Measurements from ENCODE around the gene SHC1.
"Not testable (repeated sequence)": the region's sequence is repeated elsewhere in the genome, so short reads cannot be mapped to it uniquely, and the experiment has no call there.

SHC1 gene

DNA sequence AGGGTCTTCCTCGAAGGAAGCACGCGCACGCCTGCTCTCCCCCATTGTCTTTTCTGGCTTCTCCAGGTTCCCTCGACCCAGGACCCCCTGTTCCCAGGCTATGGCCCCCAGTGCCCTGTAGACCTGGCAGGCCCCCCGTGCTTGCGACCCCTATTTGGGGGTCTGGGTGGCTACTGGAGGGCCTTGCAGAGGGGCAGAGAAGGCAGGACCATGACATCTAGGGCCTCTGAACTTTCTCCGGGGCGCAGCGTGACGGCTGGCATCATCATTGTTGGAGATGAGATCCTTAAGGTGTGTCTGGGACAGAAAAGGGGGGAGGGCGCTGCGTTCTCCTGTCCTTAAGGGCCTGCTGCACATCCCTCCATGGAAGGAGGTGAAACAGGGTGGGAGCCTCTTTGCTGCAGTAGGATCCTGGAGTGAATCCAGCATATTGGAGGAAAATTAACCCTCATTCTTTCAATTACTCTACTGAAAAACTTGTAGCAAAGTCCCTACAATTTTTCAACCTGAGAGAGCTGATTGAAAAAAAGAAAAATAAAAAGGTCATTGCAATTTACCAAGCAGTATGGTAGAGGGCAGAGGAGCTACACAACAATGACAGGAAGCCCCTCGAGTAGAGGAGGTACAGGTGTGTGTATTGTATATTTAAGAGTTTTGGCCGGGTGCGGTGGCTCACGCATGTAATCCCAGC lies 13.4 kb upstream of the SHC1 start:
- no peak for DNase-seq (ENCODE audit: low read depth)

DNA sequence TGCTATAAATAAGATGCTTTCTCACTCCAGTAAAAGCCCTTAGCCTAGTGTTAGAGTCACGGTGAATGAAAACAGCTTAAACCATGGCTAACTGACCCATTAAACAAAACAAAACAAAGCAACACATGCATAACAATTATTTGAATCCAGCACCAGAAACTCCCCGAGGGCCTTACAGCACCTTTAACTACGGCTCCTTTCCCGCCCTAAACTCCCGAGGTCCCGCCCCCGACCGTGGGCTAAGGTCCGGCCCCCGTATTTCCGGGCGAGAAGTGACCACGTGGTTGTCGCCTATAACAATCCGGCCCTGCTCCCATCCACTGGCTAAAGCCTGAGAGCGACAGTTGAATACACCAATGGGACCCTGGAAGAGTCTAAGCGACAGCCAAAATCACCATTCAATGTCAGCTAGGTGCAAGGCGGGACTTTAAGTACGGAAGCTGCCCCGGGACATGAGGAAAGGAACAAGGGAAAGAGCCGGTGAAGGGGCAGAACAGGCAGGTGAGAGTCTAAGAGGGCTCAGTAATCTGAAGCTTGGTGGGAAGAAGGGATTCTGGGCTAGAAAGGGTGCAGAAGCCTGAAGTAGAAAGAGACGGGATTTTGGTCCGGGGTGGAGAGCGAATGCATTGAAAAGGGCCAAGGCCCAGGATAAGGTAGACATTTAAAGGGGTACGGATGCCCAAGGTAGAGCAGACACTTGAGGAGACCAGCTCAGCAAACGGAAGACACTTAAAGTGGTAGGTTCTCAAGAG lies 12.5 kb upstream of the SHC1 start, which contains the start of gene FLAD1:
Gene FLAD1 (plus strand): TSS at position 448 of the 752 bp plus-strand sequence. CDS start 351 bp downstream, outside the sequence.
- H3K4me3 ChIP-seq (ENCODE audit: low read depth, low read length), result peak within 1 kb of the TSS; percentile 85
- TF ChIP-seq, protein P1, sequence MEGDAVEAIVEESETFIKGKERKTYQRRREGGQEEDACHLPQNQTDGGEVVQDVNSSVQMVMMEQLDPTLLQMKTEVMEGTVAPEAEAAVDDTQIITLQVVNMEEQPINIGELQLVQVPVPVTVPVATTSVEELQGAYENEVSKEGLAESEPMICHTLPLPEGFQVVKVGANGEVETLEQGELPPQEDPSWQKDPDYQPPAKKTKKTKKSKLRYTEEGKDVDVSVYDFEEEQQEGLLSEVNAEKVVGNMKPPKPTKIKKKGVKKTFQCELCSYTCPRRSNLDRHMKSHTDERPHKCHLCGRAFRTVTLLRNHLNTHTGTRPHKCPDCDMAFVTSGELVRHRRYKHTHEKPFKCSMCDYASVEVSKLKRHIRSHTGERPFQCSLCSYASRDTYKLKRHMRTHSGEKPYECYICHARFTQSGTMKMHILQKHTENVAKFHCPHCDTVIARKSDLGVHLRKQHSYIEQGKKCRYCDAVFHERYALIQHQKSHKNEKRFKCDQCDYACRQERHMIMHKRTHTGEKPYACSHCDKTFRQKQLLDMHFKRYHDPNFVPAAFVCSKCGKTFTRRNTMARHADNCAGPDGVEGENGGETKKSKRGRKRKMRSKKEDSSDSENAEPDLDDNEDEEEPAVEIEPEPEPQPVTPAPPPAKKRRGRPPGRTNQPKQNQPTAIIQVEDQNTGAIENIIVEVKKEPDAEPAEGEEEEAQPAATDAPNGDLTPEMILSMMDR (IDR thresholded peaks at IDR 0.05; ENCODE audit: low read depth, low read length, missing control alignments), result no peak
- peak; percentile 100 for DNase-seq (ENCODE audit: low read depth)

More for the DNA sequence above, 13.4 kb upstream of the SHC1 start:
- TF ChIP-seq, protein P1 (IDR thresholded peaks at IDR 0.05; ENCODE audit: low read depth, low read length, missing control alignments), result no peak
- peak overlapping the region; percentile 85 for H3K4me3 ChIP-seq (ENCODE audit: low read depth, low read length)

DNA sequence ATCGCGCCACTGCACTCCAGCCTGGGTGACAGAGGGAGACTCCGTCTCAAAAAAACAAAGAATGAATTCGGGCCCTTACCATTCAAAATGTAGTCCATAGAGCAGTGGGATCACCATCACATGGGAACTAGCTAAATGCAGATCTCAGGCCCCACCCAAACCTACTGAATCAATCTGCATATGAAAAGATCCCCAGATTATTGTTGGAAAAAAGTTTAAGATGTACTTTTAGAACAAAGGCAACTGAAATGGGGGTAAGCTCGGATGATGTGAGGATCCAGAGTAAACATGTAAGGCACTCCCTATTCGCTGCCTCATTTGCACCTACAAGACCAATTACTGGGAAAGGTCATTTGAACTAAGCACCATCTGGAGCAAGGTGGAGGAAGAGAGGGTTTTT lies 11.8 kb upstream of the SHC1 start:
- TF ChIP-seq, protein P1 (IDR thresholded peaks at IDR 0.05; ENCODE audit: low read depth, low read length, missing control alignments), result no peak
- peak overlapping the region; percentile 50 for H3K4me3 ChIP-seq (ENCODE audit: low read depth, low read length)
- no peak for DNase-seq (ENCODE audit: low read depth)

DNA sequence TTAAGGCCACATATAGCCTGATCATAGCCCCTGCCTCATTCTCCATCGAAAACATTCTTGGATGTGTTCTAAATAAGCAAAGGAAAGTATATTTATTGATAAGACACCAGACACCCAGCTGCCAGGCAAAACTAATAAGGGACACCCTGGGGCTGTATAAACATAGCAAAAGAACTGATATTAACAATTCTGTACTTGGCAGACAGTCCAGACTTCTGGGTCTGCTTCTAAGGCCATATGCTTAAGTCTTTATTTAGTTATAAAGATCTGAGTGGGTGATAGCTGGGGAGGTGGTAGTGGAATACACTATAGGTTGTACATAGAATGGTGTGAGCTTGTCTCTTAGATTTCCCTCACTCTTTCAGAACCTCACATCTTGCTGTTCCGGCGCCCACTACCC lies 7.8 kb upstream of the SHC1 start:
- TF ChIP-seq, protein P1 (IDR thresholded peaks at IDR 0.05; ENCODE audit: low read depth, low read length, missing control alignments), result no peak
- no peak for DNase-seq (ENCODE audit: low read depth)
- H3K4me3 ChIP-seq (ENCODE audit: low read depth, low read length), result no peak overlapping the region

DNA sequence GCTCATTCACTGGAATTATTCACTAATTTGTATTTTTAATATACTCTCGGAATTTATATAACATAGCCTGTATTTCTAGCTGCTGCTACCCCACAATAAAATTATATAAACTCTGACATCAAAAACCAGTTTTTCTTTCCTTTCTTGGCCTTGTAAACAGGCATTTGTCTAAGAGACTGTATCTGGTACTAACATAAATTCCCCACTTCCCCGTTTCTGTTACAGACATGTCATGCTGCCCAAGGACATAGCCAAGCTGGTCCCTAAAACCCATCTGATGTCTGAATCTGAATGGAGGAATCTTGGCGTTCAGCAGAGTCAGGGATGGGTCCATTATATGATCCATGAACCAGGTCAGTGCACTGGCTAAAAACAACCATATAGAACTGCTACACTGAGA lies 7.2 kb upstream of the SHC1 start:
- DNase-seq (ENCODE audit: low read depth); H3K4me3 ChIP-seq (ENCODE audit: low read depth, low read length): not testable (repeated sequence)

DNA sequence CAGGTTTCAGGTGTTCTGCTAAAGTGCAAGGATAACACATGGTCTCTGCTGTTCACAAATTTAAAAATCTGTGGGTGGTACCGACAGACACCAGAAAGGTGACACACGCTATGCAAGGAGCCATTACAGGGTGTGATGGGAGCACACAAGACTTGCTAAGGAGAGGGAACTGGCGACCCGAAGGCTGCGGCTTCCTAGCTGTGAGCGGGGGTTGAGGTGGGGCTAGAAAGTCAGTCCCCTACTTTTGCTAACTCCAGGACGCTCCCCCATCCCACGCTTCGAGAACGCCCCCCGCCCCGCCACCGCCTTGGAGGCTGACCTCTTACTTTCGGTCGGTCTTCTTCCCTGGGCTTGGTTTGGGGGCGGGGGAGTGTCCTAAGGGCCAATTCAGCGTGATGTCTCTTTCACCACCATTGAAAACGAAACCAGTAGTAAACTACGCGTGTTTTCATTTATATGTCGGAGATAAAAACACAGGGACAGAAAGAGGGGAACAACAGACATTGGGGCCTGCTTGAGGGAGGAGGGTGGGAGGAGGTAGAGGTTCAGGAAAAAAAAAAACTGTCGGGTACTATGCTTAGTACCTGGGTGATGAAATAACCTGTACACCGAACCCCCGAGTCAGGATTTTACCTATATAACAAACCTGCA lies 5.0 kb upstream of the SHC1 start:
- DNase-seq (ENCODE audit: low read depth), result peak; percentile 59
- peak overlapping the region; percentile 85 for H3K4me3 ChIP-seq (ENCODE audit: low read depth, low read length)
- TF ChIP-seq, protein P1 (IDR thresholded peaks at IDR 0.05; ENCODE audit: low read depth, low read length, missing control alignments), result no peak

DNA sequence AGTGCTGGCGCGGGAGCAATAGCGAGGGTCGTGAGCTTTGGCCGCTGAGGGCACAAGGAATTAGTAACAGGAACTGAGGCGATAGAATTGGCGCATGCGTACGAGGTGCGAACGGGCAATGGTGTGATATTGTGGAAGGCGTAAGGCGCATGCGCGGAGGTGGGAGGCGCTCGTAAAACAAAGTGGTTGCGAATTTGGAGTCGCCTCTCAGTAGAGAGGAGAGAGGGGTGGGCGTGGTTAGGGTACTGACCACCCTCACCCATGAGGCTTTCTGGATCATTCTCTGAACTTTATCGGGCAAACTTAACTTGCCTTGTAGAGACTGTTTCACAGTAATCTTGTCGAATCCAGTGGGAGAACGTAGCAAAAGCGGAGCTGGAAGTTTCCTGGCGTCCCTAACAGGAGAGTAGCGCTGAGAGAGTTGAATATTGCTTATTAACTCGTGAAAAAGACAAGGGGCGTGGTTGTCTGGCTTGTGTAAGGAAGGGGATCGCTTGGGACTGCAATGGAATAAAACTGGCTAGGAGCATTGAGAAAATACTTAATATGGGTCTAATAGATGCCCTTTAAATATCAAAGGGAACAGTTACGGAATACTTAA lies 4.4 kb upstream of the SHC1 start:
- TF ChIP-seq, protein P1 (IDR thresholded peaks at IDR 0.05; ENCODE audit: low read depth, low read length, missing control alignments), result no peak
- DNase-seq (ENCODE audit: low read depth), result peak; percentile 93
- peak overlapping the region; percentile 85 for H3K4me3 ChIP-seq (ENCODE audit: low read depth, low read length)
